ENCODE results near the gene KAZN.

Gene KAZN

DNA sequence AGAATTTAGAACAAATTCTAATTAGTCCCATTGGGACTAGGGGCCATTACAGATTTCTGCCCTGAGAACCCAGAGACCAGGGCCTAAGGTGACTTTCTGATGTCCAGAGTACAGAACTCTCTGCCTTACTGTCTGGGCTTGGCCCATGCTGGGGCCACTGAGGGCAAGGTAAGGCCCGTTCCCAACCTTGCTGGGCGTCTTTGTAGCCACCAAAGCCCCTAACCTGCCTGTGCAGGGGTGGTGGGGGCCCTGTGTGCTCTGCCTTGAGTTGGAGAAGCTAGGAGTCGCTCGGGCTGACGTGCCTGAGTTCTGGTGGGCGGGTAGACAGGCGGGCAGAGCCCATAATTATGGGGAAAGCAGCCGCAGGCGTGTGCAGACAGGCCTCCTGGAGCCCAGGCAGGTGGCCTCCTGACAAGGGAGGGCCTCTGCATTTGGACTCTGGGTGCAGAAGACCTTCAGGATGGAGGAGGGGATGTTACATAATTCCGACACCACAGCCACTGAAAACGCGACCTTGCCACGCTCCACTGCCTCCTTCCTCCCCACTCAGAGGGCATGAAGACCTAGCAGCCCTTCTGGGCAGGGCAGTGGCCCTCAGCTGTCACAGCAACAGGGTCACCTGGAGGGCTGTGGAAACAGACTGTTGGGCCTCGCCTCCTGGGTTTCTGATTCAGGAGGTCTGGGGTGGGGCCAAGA is 315.1 kb downstream of the KAZN start:
- POLR2A ChIA-PET, result no interaction called here
- H3K27ac ChIP-seq (ENCODE audit: extremely low read depth, low read depth, low read length), result no peak overlapping the region
- TF ChIP-seq WT1 (tag by site-specific recombination; IDR thresholded peaks at IDR 0.05) (0 out of 2 replicates have a peak, but pooled peaks have one; percentile 41), KLF1 (tag by site-specific recombination; IDR thresholded peaks at IDR 0.05) (peak; percentile 25; the same call in 1 of the 2 replicates), HOXC10 (CRISPR knock-in tag; IDR thresholded peaks at IDR 0.05) (no peak), ZNF585B (tag by site-specific recombination; IDR thresholded peaks at IDR 0.05) (peak; percentile 53), ZNF555 (tag by site-specific recombination; conservative IDR thresholded peaks at IDR 0.05) (no peak), ZNF10 (tag by site-specific recombination; IDR thresholded peaks at IDR 0.05) (no peak), PATZ1 (tag by site-specific recombination; IDR thresholded peaks at IDR 0.05) (peak; percentile 52; the same call in 1 of the 2 replicates), SP2 (tag by site-specific recombination; IDR thresholded peaks at IDR 0.05) (no peak; the same call in 1 of the 2 replicates), EGR2 (tag by site-specific recombination; IDR thresholded peaks at IDR 0.05; ENCODE audit: low read depth) (peak; percentile 89), OSR2 (tag by site-specific recombination; IDR thresholded peaks at IDR 0.05) (peak; percentile 60), RBAK (tag by site-specific recombination; IDR thresholded peaks at IDR 0.05) (no peak), ZNF138 (tag by site-specific recombination; IDR thresholded peaks at IDR 0.05; ENCODE audit: borderline replicate concordance) (no peak), ZNF629 (tag by site-specific recombination; IDR thresholded peaks at IDR 0.05) (no peak), PRDM10 (tag by site-specific recombination; IDR thresholded peaks at IDR 0.05) (0 out of 2 replicates have a peak, but pooled peaks have one; percentile 29), GLIS1 (tag by site-specific recombination; IDR thresholded peaks at IDR 0.05) (peak; percentile 89), SP7 (tag by site-specific recombination; IDR thresholded peaks at IDR 0.05) (peak; percentile 99), TRIM28 (IDR thresholded peaks at IDR 0.05; ENCODE audit: borderline replicate concordance, low read length) (peak; percentile 94), ZFHX2 (tag by site-specific recombination; conservative IDR thresholded peaks at IDR 0.05) (peak; percentile 90), ZIC2 (tag by site-specific recombination; IDR thresholded peaks at IDR 0.05) (peak; percentile 62), ZNF18 (tag by site-specific recombination; IDR thresholded peaks at IDR 0.05) (no peak), ZBTB1 (tag by site-specific recombination; IDR thresholded peaks at IDR 0.05) (no peak), ZBTB17 (tag by site-specific recombination; IDR thresholded peaks at IDR 0.05) (0 out of 2 replicates have a peak, but pooled peaks have one; percentile 18), ZNF600 (tag by site-specific recombination; IDR thresholded peaks at IDR 0.05) (peak; percentile 78), ZBTB8A (tag by site-specific recombination; IDR thresholded peaks at IDR 0.05) (peak; percentile 84), SCRT2 (tag by site-specific recombination; IDR thresholded peaks at IDR 0.05) (peak; percentile 76), ZNF544 (tag by site-specific recombination; IDR thresholded peaks at IDR 0.05) (no peak), ZBTB20 (tag by site-specific recombination; IDR thresholded peaks at IDR 0.05) (peak; percentile 42)
- TF ChIP-seq, protein P1, sequence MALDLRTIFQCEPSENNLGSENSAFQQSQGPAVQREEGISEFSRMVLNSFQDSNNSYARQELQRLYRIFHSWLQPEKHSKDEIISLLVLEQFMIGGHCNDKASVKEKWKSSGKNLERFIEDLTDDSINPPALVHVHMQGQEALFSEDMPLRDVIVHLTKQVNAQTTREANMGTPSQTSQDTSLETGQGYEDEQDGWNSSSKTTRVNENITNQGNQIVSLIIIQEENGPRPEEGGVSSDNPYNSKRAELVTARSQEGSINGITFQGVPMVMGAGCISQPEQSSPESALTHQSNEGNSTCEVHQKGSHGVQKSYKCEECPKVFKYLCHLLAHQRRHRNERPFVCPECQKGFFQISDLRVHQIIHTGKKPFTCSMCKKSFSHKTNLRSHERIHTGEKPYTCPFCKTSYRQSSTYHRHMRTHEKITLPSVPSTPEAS (tag by site-specific recombination; IDR thresholded peaks at IDR 0.05), result no peak
- TF ChIP-seq, protein P2, sequence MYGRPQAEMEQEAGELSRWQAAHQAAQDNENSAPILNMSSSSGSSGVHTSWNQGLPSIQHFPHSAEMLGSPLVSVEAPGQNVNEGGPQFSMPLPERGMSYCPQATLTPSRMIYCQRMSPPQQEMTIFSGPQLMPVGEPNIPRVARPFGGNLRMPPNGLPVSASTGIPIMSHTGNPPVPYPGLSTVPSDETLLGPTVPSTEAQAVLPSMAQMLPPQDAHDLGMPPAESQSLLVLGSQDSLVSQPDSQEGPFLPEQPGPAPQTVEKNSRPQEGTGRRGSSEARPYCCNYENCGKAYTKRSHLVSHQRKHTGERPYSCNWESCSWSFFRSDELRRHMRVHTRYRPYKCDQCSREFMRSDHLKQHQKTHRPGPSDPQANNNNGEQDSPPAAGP (tag by site-specific recombination; IDR thresholded peaks at IDR 0.05), result peak; percentile 64; the same call in 1 of the 2 replicates

More for the DNA sequence above, 315.1 kb downstream of the KAZN start:
- H3K9me3 ChIP-seq (ENCODE audit: control insufficient read depth, insufficient read depth, low read depth, low read length), result no peaks in the 10 kb centered on the region
- H3K4me3 ChIP-seq (ENCODE audit: low read depth, low read length), result no peak overlapping the region
- H3K4me1 ChIP-seq (ENCODE audit: control insufficient read depth, insufficient read depth, low read length), result no peaks in the 10 kb centered on the region
- CTCF ChIA-PET, result interaction anchor here (0.6 to 1.5 kb wide), 3 partner anchors 13 to 92 kb away, joined by 3 to 5 read pairs (median 3); no protein-coding TSS in a partner anchor
- no peaks in the 10 kb centered on the region for H3K36me3 ChIP-seq (ENCODE audit: control insufficient read depth in 2 of 2, insufficient read depth in 1 of 2, low read length in 2 of 2)

Data from HEK293 (cell line).